Measurements from ENCODE around the gene ATG5. TPM values are rescaled to one million over a fixed set of nuclear protein-coding genes. Genes with fewer than 3 reads are reported as not detected.

ATG5 gene
- polyA plus RNA-seq, 1 of the 3 experiments (the other 2 are of a cell fraction), result 15.5 TPM

DNA sequence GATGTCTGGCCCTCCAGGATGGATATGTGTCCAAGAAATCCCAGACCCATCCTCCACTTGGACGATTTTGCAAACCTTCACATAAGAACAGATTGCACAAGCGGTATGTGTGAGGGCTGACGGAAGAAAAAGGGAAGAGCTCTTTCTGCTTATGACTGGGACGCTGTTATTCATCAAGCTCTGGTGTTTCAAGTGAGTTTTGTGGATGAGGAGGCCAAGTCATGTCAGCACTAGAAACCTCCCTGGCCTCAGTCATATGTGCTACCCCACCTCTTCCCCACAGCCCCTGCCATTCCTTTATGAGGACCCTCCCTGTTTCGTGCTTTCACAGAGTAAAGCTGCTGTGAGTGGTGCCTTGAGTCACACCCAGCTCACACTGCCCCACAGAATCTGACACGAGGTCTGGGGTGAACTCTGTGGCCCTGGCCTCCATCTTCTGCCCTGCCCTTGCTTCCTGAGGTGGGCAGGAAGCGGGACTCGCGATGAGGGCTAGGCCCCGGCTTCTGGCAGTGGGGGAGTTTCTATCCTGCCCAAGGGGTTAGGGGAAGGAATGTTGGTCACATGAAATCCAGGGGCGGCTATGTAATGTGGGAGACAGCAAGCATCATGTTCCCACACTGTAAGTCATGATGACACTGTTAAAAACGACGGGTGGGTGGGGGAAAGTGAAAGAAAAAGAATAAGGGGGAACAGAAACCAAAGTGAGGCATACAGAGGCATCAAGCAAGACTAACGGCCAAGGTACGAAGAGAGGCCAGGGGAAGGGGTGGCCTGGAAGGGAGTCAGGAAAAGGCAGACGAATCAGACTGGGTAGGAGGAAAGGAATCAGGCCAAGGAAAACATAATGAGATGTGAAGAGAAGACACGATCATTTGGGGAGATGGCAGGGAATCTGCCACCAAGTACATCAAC, 161.3 kb downstream of the ATG5 start (continued):
- TF ChIP-seq RCOR1 (IDR thresholded peaks at IDR 0.05; ENCODE audit: low read length) (no peak), GABPA (IDR thresholded peaks at IDR 0.05; ENCODE audit: low read depth) (no peak), MEF2A (IDR thresholded peaks at IDR 0.05; ENCODE audit: borderline replicate concordance, low read depth) (no peak), EZH2phosphoT487 (IDR thresholded peaks at IDR 0.05; ENCODE audit: borderline replicate concordance, low read depth) (no peak)

GRCh38 chr6:106163446-106163965, 162.1 kb downstream of the ATG5 start:
- Histone ChIP-seq H3K27me3 (ENCODE audit: insufficient read depth) (no peaks in the 10 kb centered on the region), H3K27ac (ENCODE audit: low read depth in 2 of 2, low read length in 1 of 2) (no peak overlapping the region), H3F3A (replicated peaks; ENCODE audit: insufficient read depth) (peaks cover 5% of the 10 kb centered on the region), H3K9me3 (no peaks in the 10 kb centered on the region), H2AFZ (ENCODE audit: low read depth) (peak overlapping the region; percentile 49; the same call in 1 of the 2 replicates), H3K4me2 (no peak overlapping the region; the same call in 1 of the 2 replicates), H3K36me3 (replicated peaks in 1 of 2; ENCODE audit: control insufficient read depth in 1 of 2, insufficient read depth in 2 of 2, low read length in 1 of 2) (no peaks in the 10 kb centered on the region), H3K4me3 (ENCODE audit: low read depth in 2 of 2, low read length in 1 of 2) (no peak overlapping the region), H3K79me2 (ENCODE audit: insufficient read depth) (no peaks in the 10 kb centered on the region), H3K4me1 (ENCODE audit: control insufficient read depth in 1 of 2, insufficient read depth in 2 of 2, low read depth in 1 of 2, low read length in 1 of 2) (peaks cover 0 to 21% of the 10 kb centered on the region in 2 experiments; a peak in 3 of 4 replicates), H4K20me1 (ENCODE audit: insufficient read depth) (no peaks in the 10 kb centered on the region), H3K9ac (no peak overlapping the region), H3K9me2 (no peaks in the 10 kb centered on the region)
- TF ChIP-seq TAF1 (IDR thresholded peaks at IDR 0.05; ENCODE audit: borderline replicate concordance, low read depth, low read length) (no peak), EZH2phosphoT487 (IDR thresholded peaks at IDR 0.05; ENCODE audit: borderline replicate concordance, low read depth) (no peak), NRF1 (IDR thresholded peaks at IDR 0.05; ENCODE audit: low read depth, low read length) (no peak), PBX3 (IDR thresholded peaks at IDR 0.05) (no peak), FOXJ3 (CRISPR knock-in tag; IDR thresholded peaks at IDR 0.05) (no peak), TCF12 (IDR thresholded peaks at IDR 0.05) (no peak), GABPA (IDR thresholded peaks at IDR 0.05; ENCODE audit: low read depth) (no peak), MXI1 (IDR thresholded peaks at IDR 0.05; ENCODE audit: low read depth, low read length) (no peak)
- CTCF ChIA-PET, result no interaction called here
- POLR2A ChIA-PET, result no interaction called here
- 78% methylated on average over 5 of the region's 7 CpGs for WGBS (ENCODE audit: low lambda C conversion rate)
- no peak for DNase-seq

GRCh38 chr6:106162921-106163320, 162.6 kb downstream of the ATG5 start:
- no peaks in the 10 kb centered on the region for H3K27me3 ChIP-seq (ENCODE audit: insufficient read depth)
- no peak overlapping the region for H3K9ac ChIP-seq
- H4K20me1 ChIP-seq (ENCODE audit: insufficient read depth), result no peaks in the 10 kb centered on the region
- no peak overlapping the region for H3K27ac ChIP-seq (ENCODE audit: low read depth in 2 of 2, low read length in 1 of 2)
- H3K4me1 ChIP-seq (ENCODE audit: control insufficient read depth in 1 of 2, insufficient read depth in 2 of 2, low read depth in 1 of 2, low read length in 1 of 2), result peaks cover 0 to 24% of the 10 kb centered on the region in 2 experiments; a peak in 3 of 4 replicates
- WGBS (ENCODE audit: low lambda C conversion rate), result 100% methylated on average over 4 of the region's 4 CpGs
- DNase-seq, result no peak
- no peaks in the 10 kb centered on the region for H3K9me3 ChIP-seq
- CTCF ChIA-PET, result no interaction called here
- peaks cover 8% of the 10 kb centered on the region for H3F3A ChIP-seq (replicated peaks; ENCODE audit: insufficient read depth)
- H3K79me2 ChIP-seq (ENCODE audit: insufficient read depth), result no peaks in the 10 kb centered on the region
- no peaks in the 10 kb centered on the region for H3K36me3 ChIP-seq (replicated peaks in 1 of 2; ENCODE audit: control insufficient read depth in 1 of 2, insufficient read depth in 2 of 2, low read length in 1 of 2)
- H2AFZ ChIP-seq (ENCODE audit: low read depth), result peak overlapping the region; percentile 49; the same call in 1 of the 2 replicates
- no peak overlapping the region; the same call in 1 of the 2 replicates for H3K4me2 ChIP-seq
- POLR2A ChIA-PET, result no interaction called here
- H3K4me3 ChIP-seq (ENCODE audit: low read depth in 2 of 2, low read length in 1 of 2), result no peak overlapping the region
- no peaks in the 10 kb centered on the region for H3K9me2 ChIP-seq
- TF ChIP-seq, protein P1, sequence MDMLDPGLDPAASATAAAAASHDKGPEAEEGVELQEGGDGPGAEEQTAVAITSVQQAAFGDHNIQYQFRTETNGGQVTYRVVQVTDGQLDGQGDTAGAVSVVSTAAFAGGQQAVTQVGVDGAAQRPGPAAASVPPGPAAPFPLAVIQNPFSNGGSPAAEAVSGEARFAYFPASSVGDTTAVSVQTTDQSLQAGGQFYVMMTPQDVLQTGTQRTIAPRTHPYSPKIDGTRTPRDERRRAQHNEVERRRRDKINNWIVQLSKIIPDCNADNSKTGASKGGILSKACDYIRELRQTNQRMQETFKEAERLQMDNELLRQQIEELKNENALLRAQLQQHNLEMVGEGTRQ (IDR thresholded peaks at IDR 0.05; ENCODE audit: borderline replicate concordance, low read depth, low read length), result no peak
- no peak for TF ChIP-seq PBX3 (IDR thresholded peaks at IDR 0.05)
- TF ChIP-seq ELF1 (IDR thresholded peaks at IDR 0.05), result no peak
- no peak for TF ChIP-seq JUND (IDR thresholded peaks at IDR 0.05)
- no peak for TF ChIP-seq FOSL2 (IDR thresholded peaks at IDR 0.05; ENCODE audit: borderline replicate concordance, low read depth)
- TF ChIP-seq GATA2 (CRISPR knock-in tag; IDR thresholded peaks at IDR 0.05), result no peak
- TF ChIP-seq, protein P2, sequence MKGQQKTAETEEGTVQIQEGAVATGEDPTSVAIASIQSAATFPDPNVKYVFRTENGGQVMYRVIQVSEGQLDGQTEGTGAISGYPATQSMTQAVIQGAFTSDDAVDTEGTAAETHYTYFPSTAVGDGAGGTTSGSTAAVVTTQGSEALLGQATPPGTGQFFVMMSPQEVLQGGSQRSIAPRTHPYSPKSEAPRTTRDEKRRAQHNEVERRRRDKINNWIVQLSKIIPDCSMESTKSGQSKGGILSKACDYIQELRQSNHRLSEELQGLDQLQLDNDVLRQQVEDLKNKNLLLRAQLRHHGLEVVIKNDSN (IDR thresholded peaks at IDR 0.05; ENCODE audit: borderline replicate concordance, low read depth), result no peak
- TF ChIP-seq FOXM1 (IDR thresholded peaks at IDR 0.05; ENCODE audit: low read depth), result no peak
- TF ChIP-seq RCOR1 (IDR thresholded peaks at IDR 0.05; ENCODE audit: low read length), result no peak
- TF ChIP-seq NRF1 (IDR thresholded peaks at IDR 0.05; ENCODE audit: low read depth, low read length), result no peak
- no peak for TF ChIP-seq RXRA (IDR thresholded peaks at IDR 0.05; ENCODE audit: borderline replicate concordance, low read depth)
- TF ChIP-seq RAD21 (IDR thresholded peaks at IDR 0.05; ENCODE audit: low read length), result no peak
- no peak for TF ChIP-seq MAX (IDR thresholded peaks at IDR 0.05; ENCODE audit: low read depth)
- no peak for TF ChIP-seq NFIC (IDR thresholded peaks at IDR 0.05; ENCODE audit: borderline replicate concordance)

Data from SK-N-SH (cell line).